Endothelial cell of umbilical vein (primary cell): ENCODE results near the gene RFX1. TPM values are rescaled to one million over a fixed set of nuclear protein-coding genes. Genes with fewer than 3 reads are reported as not detected.

Experiments
- BruUV-seq: library from RNA; stranded (reverse); fragments of 400-500 nt; replicated peaks from 2 replicates; lab custom pipeline; 2021; lab: Mats Ljungman, UMichigan
- CTCF ChIA-PET: fragments of 300-600, 350-600 bp; sonication (Branson Sonifier 250); formaldehyde crosslinking; loops from one replicate; lab custom pipeline; 2021; ENCODE audit warnings: antibody characterized with exemption, inconsistent platforms; lab: Charles Lee
- POLR2A ChIA-PET: fragments of 300-600, 350-600 bp; sonication (Branson Sonifier 250); formaldehyde crosslinking; loops from one replicate; lab custom pipeline; 2021; ENCODE audit warnings: antibody characterized with exemption, inconsistent platforms; lab: Charles Lee
- DNase-seq: peaks from one replicate; pipeline ENCODE4 v3.0.0-alpha.2; 2011; ENCODE audit warnings: low read depth, low spot score
- FAIRE-seq: peaks from 2 replicates; lab custom pipeline; 2011; peaks lifted over from hg19 to GRCh38; lab: Jason Lieb, UNC
- H2AFZ ChIP-seq: 2 replicates; pipeline ENCODE4 v1.6.0; 2012; ENCODE audit warnings: low read depth, low read length, control low read depth, inconsistent platforms
- H3K27ac ChIP-seq: 2 replicates; pipeline ENCODE4 v1.5.1; 2011; ENCODE audit warnings: low read depth, mild to moderate bottlenecking, control low read depth, low read length, moderate library complexity; ENCODE audit not compliant: insufficient read depth
- H3K27me3 ChIP-seq, 2 experiments: 2 replicates each; pipeline versions ENCODE4 v1.6.0 to v1.6.1; 2011; ENCODE audit warnings: low read length in 2 of 2, mixed read lengths in 1 of 2; ENCODE audit not compliant: control insufficient read depth in 2 of 2, insufficient read depth in 2 of 2
- H3K36me3 ChIP-seq, 2 experiments: 2 replicates in 1 of 2; 3 replicates in 1 of 2; pipeline ENCODE4 v1.5.1; 2011; ENCODE audit warnings: low read length in 2 of 2, mild to moderate bottlenecking in 1 of 2, moderate library complexity in 1 of 2; ENCODE audit not compliant: control insufficient read depth in 2 of 2, insufficient read depth in 2 of 2; ENCODE audit errors: extremely low read depth in 1 of 2
- H3K4me1 ChIP-seq: 3 replicates; pipeline ENCODE4 v1.5.1; 2011; ENCODE audit warnings: mild to moderate bottlenecking, low read length; ENCODE audit not compliant: control insufficient read depth, insufficient read depth; ENCODE audit errors: extremely low read depth
- H3K4me2 ChIP-seq: 2 replicates; pipeline ENCODE4 v1.6.1; 2011; ENCODE audit warnings: low read length, control low read depth, mixed read lengths; ENCODE audit not compliant: insufficient read depth
- H3K4me3 ChIP-seq, 3 experiments: fragments of 200-600 bp in 1 of 3; sonication (generic), shearing (Covaris generic) in 1 of 3; replicated peaks in 1 of 3; 2 replicates each; pipeline ENCODE4 v1.5.1; 2011 to 2016; ENCODE audit warnings: control low read depth in 3 of 3, low read length in 3 of 3, mild to moderate bottlenecking in 2 of 3, inconsistent platforms in 1 of 3, low read depth in 1 of 3, moderate library complexity in 1 of 3; ENCODE audit not compliant: insufficient read depth in 1 of 3
- H3K79me2 ChIP-seq: 2 replicates; pipeline ENCODE4 v1.6.0; 2012; ENCODE audit warnings: low read length, inconsistent platforms; ENCODE audit not compliant: control insufficient read depth, insufficient read depth
- H3K9ac ChIP-seq: replicated peaks from 2 replicates; pipeline ENCODE3; 2011; ENCODE audit warnings: low read length, control low read depth; ENCODE audit not compliant: insufficient read depth; ENCODE audit errors: extremely low read depth
- H3K9me1 ChIP-seq: replicated peaks from 3 replicates; pipeline ENCODE4 v1.6.0; 2011; ENCODE audit warnings: mild to moderate bottlenecking, low read length; ENCODE audit not compliant: control insufficient read depth, insufficient read depth; ENCODE audit errors: extremely low read depth
- H3K9me3 ChIP-seq: replicated peaks from 2 replicates; pipeline ENCODE4 v1.5.1; 2012; ENCODE audit warnings: low read length, inconsistent platforms; ENCODE audit not compliant: control insufficient read depth, insufficient read depth
- H4K20me1 ChIP-seq: replicated peaks from 2 replicates; pipeline ENCODE3; 2011; ENCODE audit warnings: mild to moderate bottlenecking, low read length; ENCODE audit not compliant: control insufficient read depth, insufficient read depth; ENCODE audit errors: extremely low read depth
- EZH2 ChIP-seq: IDR thresholded peaks from 2 replicates; pipeline ENCODE4 v1.6.1; 2012; ENCODE audit warnings: borderline replicate concordance, low read depth, mild to moderate bottlenecking, moderate library complexity, low read length, inconsistent platforms; ENCODE audit not compliant: severe bottlenecking
- FOS ChIP-seq: IDR thresholded peaks from 2 replicates; pipeline ENCODE4 v1.6.1; 2011; ENCODE audit warnings: mild to moderate bottlenecking, low read length, moderate library complexity, borderline replicate concordance; ENCODE audit not compliant: insufficient read depth
- GATA2 ChIP-seq: IDR thresholded peaks from 2 replicates; pipeline ENCODE4 v1.7.0; 2011; ENCODE audit warnings: low read depth, mild to moderate bottlenecking, moderate library complexity, mixed read lengths, low read length; ENCODE audit not compliant: insufficient read length, insufficient read depth
- JUN ChIP-seq: IDR thresholded peaks from 2 replicates; pipeline ENCODE4 v1.6.1; 2011; ENCODE audit warnings: borderline replicate concordance, low read depth; ENCODE audit not compliant: insufficient read length, insufficient read depth
- MYC ChIP-seq: IDR thresholded peaks from one replicate; pipeline ENCODE4 v1.6.1; 2011; ENCODE audit warnings: mild to moderate bottlenecking, low read depth, low read length
- POLR2A ChIP-seq: IDR thresholded peaks from 2 replicates; pipeline ENCODE4 v1.6.1; 2012; ENCODE audit warnings: low read depth, mild to moderate bottlenecking, control low read depth, low read length
- POLR2AphosphoS5 ChIP-seq: IDR thresholded peaks from 2 replicates; pipeline ENCODE4 v1.6.1; 2012; ENCODE audit warnings: low read depth, mild to moderate bottlenecking, control low read depth, low read length, moderate library complexity; ENCODE audit not compliant: insufficient read depth
- dilution Hi-C: fragments of 300-500 bp; cut with MboI; formaldehyde crosslinking; loops from one replicate; pipeline ENCODE4 v1.15.0; 2019; ENCODE audit warnings: low sequenced_read_pairs; ENCODE audit not compliant: extremely low pct_ligation_motif_present
- intact Hi-C: fragments of 100-400 bp; cut with micrococcal nuclease; formaldehyde crosslinking; loops from one replicate; pipeline ENCODE4 v1.10.0; 2022
- polyA plus RNA-seq, 4 experiments: library from polyadenylated mRNA; depleted of rRNA in 3 of 4; stranded (reverse) in 3 of 4; unstranded in 1 of 4; fragments of >200 nt; gene quantifications; 2 replicates each; pipeline versions ENCODE4 v1.2.1 to v1.2.3, GENCODE V29; 2011 to 2012; ENCODE audit warnings: missing spikeins in 1 of 4
- total RNA-seq: library from RNA; stranded (reverse); gene quantifications from 2 replicates; pipeline ENCODE4 v1.2.3, GENCODE V29; 2021
- TF ChIP-seq, protein P1 (sequence below), 2 donors: IDR thresholded peaks; 1 replicate in 1 of 2; 2 replicates in 1 of 2; pipeline ENCODE4 v1.5.1; 2011; ENCODE audit warnings: low read length in 2 of 2, mild to moderate bottlenecking in 2 of 2, moderate library complexity in 2 of 2, control low read depth in 1 of 2, inconsistent platforms in 1 of 2, low read depth in 1 of 2; ENCODE audit not compliant: insufficient read depth in 1 of 2; ENCODE audit errors: extremely low read depth in 1 of 2
- TF ChIP-seq, protein P2 (sequence below): IDR thresholded peaks from 2 replicates; pipeline ENCODE4 v1.6.1; 2011; ENCODE audit not compliant: insufficient read depth, insufficient read length

Gene RFX1
- total and polyA plus RNA-seq, 2 donors (not counting 3 experiments of a cell fraction or from before 2014, with no cell fraction given): 2.3 to 14.7 TPM

DNA sequence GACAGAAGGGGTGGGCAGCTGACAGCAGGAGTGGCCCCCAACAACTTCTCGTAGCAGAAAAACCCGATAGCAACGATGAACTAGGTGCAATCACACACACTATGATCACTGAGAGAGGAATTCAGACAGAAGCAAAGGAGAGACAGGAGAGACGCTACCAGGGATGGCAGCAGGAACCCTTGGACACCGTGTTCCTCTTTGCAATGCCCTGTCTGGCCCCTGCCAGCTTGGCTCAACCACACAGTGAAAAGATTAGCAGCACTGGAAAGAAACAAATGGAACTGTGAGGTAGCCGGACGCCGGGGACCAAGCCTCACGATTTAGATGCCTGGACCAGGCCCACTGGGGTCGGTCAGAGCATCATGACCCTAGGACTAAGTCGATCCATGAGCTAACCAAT, 30.2 kb downstream of the RFX1 start:
- DNase-seq: no peak
- H3K4me1 ChIP-seq: peaks cover 9% of the 10 kb centered on the region
- intact Hi-C loops: no loop called here
- no peak overlapping the region for H3K4me2 ChIP-seq
- no peak overlapping the region for H3K27ac ChIP-seq
- BruUV-seq: no TSS peak
- H3K4me3 ChIP-seq: no peak overlapping the region
- ChIA-PET POLR2A (no interaction called here), CTCF (no interaction called here)
- no peaks in the 10 kb centered on the region for H3K9me3 ChIP-seq
- peaks cover 0 to 2% of the 10 kb centered on the region in 2 experiments for H3K36me3 ChIP-seq
- H4K20me1 ChIP-seq: no peaks in the 10 kb centered on the region
- FAIRE-seq: no peak
- H3K27me3 ChIP-seq: no peaks in the 10 kb centered on the region
- TF ChIP-seq EZH2 (no peak), GATA2 (no peak), JUN (no peak), MYC (no peak), FOS (no peak), POLR2A (no peak), POLR2AphosphoS5 (no peak)
- TF ChIP-seq, protein P1, sequence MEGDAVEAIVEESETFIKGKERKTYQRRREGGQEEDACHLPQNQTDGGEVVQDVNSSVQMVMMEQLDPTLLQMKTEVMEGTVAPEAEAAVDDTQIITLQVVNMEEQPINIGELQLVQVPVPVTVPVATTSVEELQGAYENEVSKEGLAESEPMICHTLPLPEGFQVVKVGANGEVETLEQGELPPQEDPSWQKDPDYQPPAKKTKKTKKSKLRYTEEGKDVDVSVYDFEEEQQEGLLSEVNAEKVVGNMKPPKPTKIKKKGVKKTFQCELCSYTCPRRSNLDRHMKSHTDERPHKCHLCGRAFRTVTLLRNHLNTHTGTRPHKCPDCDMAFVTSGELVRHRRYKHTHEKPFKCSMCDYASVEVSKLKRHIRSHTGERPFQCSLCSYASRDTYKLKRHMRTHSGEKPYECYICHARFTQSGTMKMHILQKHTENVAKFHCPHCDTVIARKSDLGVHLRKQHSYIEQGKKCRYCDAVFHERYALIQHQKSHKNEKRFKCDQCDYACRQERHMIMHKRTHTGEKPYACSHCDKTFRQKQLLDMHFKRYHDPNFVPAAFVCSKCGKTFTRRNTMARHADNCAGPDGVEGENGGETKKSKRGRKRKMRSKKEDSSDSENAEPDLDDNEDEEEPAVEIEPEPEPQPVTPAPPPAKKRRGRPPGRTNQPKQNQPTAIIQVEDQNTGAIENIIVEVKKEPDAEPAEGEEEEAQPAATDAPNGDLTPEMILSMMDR (IDR thresholded peaks at IDR 0.05; ENCODE audit: extremely low read depth in 1 of 2, insufficient read depth in 1 of 2, low read depth in 1 of 2, low read length in 2 of 2): no peak
- TF ChIP-seq, protein P2, sequence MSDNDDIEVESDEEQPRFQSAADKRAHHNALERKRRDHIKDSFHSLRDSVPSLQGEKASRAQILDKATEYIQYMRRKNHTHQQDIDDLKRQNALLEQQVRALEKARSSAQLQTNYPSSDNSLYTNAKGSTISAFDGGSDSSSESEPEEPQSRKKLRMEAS: no peak
- no peaks in the 10 kb centered on the region for H3K79me2 ChIP-seq
- no peaks in the 10 kb centered on the region for H3K9me1 ChIP-seq
- no peak overlapping the region for H3K9ac ChIP-seq
- dilution Hi-C loops: no loop called here
- H2AFZ ChIP-seq: no peak overlapping the region
